HG03095 (cell line): ENCODE measurements around the gene MNAT1.
"Not testable (repeated sequence)": the region's sequence is repeated elsewhere in the genome, so short reads cannot be mapped to it uniquely, and the experiment has no call there.

Experiments
- ATAC-seq: cut with Tn5 transposase; IDR thresholded peaks from one replicate; pipeline ENCODE4 v1.9.1; 2021; ENCODE audit warnings: moderate library complexity; ENCODE audit not compliant: unreplicated experiment

Gene MNAT1

GRCh38 chr14:60867503-60868172 lies 133.1 kb downstream of the MNAT1 start:
- ATAC-seq: no peak

GRCh38 chr14:60878121-60878520 lies 143.6 kb downstream of the MNAT1 start:
- no peak for ATAC-seq

- ATAC-seq: no peak
Observed at GRCh38 chr14:60878536-60878935, 144.0 kb downstream of the MNAT1 start.

- ATAC-seq: no peak
Observed at GRCh38 chr14:60882219-60882618, 147.7 kb downstream of the MNAT1 start.

- ATAC-seq: no peak
Observed at GRCh38 chr14:60884134-60884533, 149.6 kb downstream of the MNAT1 start.

GRCh38 chr14:60890636-60891035 lies 156.1 kb downstream of the MNAT1 start:
- not testable (repeated sequence) for ATAC-seq

- no peak for ATAC-seq
Observed at GRCh38 chr14:60893911-60894310, 159.3 kb downstream of the MNAT1 start.

GRCh38 chr14:60904381-60904780 lies 169.8 kb downstream of the MNAT1 start:
- no peak for ATAC-seq

GRCh38 chr14:60905923-60906322 lies 171.4 kb downstream of the MNAT1 start:
- no peak for ATAC-seq

GRCh38 chr14:60915781-60916180 lies 181.2 kb downstream of the MNAT1 start:
- no peak for ATAC-seq

- no peak for ATAC-seq
Observed at GRCh38 chr14:60922050-60922449, 187.5 kb downstream of the MNAT1 start.

GRCh38 chr14:60925286-60925685 lies 190.7 kb downstream of the MNAT1 start:
- no peak for ATAC-seq

GRCh38 chr14:60926002-60926401 lies 191.4 kb downstream of the MNAT1 start:
- peak; percentile 97 for ATAC-seq

GRCh38 chr14:60931218-60931617 lies 196.7 kb downstream of the MNAT1 start:
- ATAC-seq: no peak

GRCh38 chr14:60933920-60934655 lies 199.5 kb downstream of the MNAT1 start:
- no peak for ATAC-seq

- no peak for ATAC-seq
Observed at GRCh38 chr14:60935319-60935718, 200.8 kb downstream of the MNAT1 start.

- no peak for ATAC-seq
Observed at GRCh38 chr14:60943637-60944032, 209.1 kb downstream of the MNAT1 start.

GRCh38 chr14:60944204-60944603 lies 209.6 kb downstream of the MNAT1 start:
- ATAC-seq: no peak

- ATAC-seq: no peak
Observed at GRCh38 chr14:60945984-60946383, 211.4 kb downstream of the MNAT1 start.

GRCh38 chr14:60946773-60947172 lies 212.2 kb downstream of the MNAT1 start:
- no peak for ATAC-seq

GRCh38 chr14:60951776-60952435 lies 217.3 kb downstream of the MNAT1 start:
- ATAC-seq: no peak

GRCh38 chr14:60956202-60956601 lies 221.6 kb downstream of the MNAT1 start:
- ATAC-seq: no peak
